Ovary (tissue), 3 donors: ENCODE data around the gene TPD52L2.

ENCODE experiments used
- EP300 ChIP-seq: sonication (generic); formaldehyde crosslinking; IDR thresholded peaks from one replicate; pipeline ENCODE4 v1.6.1; 2017; ENCODE audit warnings: antibody characterized with exemption
- POLR2A ChIP-seq: fragments of 450-650 bp; IDR thresholded peaks from one replicate; pipeline ENCODE4 v1.6.1; 2017; ENCODE audit warnings: antibody characterized with exemption, mild to moderate bottlenecking, moderate library complexity
- TF ChIP-seq, protein P1 (sequence below), 3 donors: fragments of 450-650 bp in 2 of 3; fragments of 200-600 bp in 1 of 3; IDR thresholded peaks; one replicate each; pipeline versions ENCODE4 v1.5.1 to v1.8.0; 2016 to 2022; ENCODE audit warnings: antibody characterized with exemption in 3 of 3, mild to moderate bottlenecking in 1 of 3
- donor health status: DM: no; HTN: no; CAD: no.

DNA sequence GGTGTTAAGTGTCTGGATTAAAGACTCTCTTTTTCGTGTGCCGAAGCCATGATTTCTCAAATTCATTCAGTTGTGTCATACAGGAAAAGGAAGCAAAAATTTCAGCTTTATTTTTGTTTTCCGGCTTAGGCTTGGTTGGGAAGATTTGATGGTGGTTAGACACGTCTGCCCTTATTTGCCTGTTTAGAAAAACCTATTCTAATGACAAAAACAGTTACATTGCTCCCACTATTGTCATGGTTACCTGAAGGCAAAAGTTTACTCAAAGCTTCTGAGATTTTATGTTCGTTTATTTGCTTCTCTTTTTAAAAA is 30.8 kb downstream of the TPD52L2 start:
- TF ChIP-seq, protein P1, sequence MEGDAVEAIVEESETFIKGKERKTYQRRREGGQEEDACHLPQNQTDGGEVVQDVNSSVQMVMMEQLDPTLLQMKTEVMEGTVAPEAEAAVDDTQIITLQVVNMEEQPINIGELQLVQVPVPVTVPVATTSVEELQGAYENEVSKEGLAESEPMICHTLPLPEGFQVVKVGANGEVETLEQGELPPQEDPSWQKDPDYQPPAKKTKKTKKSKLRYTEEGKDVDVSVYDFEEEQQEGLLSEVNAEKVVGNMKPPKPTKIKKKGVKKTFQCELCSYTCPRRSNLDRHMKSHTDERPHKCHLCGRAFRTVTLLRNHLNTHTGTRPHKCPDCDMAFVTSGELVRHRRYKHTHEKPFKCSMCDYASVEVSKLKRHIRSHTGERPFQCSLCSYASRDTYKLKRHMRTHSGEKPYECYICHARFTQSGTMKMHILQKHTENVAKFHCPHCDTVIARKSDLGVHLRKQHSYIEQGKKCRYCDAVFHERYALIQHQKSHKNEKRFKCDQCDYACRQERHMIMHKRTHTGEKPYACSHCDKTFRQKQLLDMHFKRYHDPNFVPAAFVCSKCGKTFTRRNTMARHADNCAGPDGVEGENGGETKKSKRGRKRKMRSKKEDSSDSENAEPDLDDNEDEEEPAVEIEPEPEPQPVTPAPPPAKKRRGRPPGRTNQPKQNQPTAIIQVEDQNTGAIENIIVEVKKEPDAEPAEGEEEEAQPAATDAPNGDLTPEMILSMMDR (IDR thresholded peaks at IDR 0.05): no peak
- TF ChIP-seq POLR2A (no peak), EP300 (no peak)
